Prostate gland (tissue), 2 donors: ENCODE data around the gene SPATA31E1.

ENCODE experiments used
- CTCF ChIP-seq, 4 experiments: fragments of 200-600 bp in 2 of 4; fragments of 450-650 bp in 2 of 4; sonication (generic) in 2 of 4; IDR thresholded peaks; 1 replicate in 3 of 4; 2 replicates in 1 of 4; pipeline ENCODE4 v1.5.1; 2016 to 2019; ENCODE audit warnings: antibody characterized with exemption in 4 of 4, mild to moderate bottlenecking in 2 of 4, moderate library complexity in 2 of 4
- POLR2A ChIP-seq: fragments of 450-650 bp; IDR thresholded peaks from one replicate; pipeline ENCODE4 v1.6.1; 2016; ENCODE audit warnings: antibody characterized with exemption, mild to moderate bottlenecking
- POLR2AphosphoS5 ChIP-seq: sonication (generic); formaldehyde crosslinking; IDR thresholded peaks from one replicate; pipeline ENCODE4 v1.6.1; 2017; ENCODE audit warnings: antibody characterized with exemption

- TF ChIP-seq CTCF (IDR thresholded peaks at IDR 0.05) (no peak), POLR2A (no peak), POLR2AphosphoS5 (no peak)
Observed at GRCh38 chr9:87865626-87866025, 17.1 kb upstream of the SPATA31E1 start.
